Skeletal muscle satellite cell (primary cell): ENCODE data around the gene SPOPL.

Experiments
- H3K27me3 ChIP-seq: 2 replicates; pipeline ENCODE4 v1.7.0; 2013; ENCODE audit warnings: low read length; ENCODE audit not compliant: control insufficient read depth, insufficient read depth
- H3K36me3 ChIP-seq: 2 replicates; pipeline ENCODE4 v1.7.0; 2013; ENCODE audit warnings: mild to moderate bottlenecking, control low read depth, low read length; ENCODE audit not compliant: insufficient read depth
- H3K4me1 ChIP-seq: 2 replicates; pipeline ENCODE4 v1.7.0; 2013; ENCODE audit warnings: low read length; ENCODE audit not compliant: control insufficient read depth, insufficient read depth
- H3K4me2 ChIP-seq: 2 replicates; pipeline ENCODE4 v1.7.0; 2013; ENCODE audit warnings: mild to moderate bottlenecking, low read length
- H3K4me3 ChIP-seq: 2 replicates; pipeline ENCODE4 v1.7.0; 2013; ENCODE audit warnings: low read length
- H3K9ac ChIP-seq: 2 replicates; pipeline ENCODE4 v1.7.0; 2013; ENCODE audit warnings: mild to moderate bottlenecking, low read depth, low read length, moderate library complexity
- H3K9me3 ChIP-seq: replicated peaks from 2 replicates; pipeline ENCODE4 v1.7.0; 2013; ENCODE audit warnings: mild to moderate bottlenecking, control low read depth, low read length

The SPOPL gene

GRCh38 chr2:138495384-138495783 is 6.2 kb upstream of the SPOPL start:
- Histone ChIP-seq H3K9ac (no peak overlapping the region), H3K9me3 (no peaks in the 10 kb centered on the region)

DNA sequence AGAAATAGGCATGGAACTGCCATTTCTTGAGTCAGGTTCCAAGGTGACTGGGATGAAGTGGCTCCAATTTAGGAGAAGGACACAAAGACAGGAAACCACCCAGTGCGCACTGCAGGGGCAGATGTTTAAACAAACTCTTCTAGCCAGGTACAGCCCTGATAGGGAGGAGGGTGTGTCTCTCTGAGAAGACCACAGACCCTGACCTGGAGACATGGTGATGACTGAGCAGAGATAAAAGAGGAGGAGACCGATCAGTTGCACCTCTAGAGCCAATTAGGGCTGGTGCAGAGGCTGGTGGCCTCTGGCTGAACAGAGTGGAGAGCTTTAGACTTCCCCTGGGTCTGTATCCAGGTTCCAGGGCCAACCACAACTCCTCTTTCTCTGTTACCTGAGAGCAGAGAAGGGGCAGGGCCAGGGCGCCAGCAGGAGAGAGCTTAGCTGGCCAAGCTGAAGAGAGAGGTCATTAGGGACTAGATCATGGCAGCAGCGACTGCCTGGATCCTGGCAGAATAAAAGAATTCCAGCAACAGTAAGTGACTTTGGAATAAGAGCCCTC is 5.4 kb upstream of the SPOPL start:
- Histone ChIP-seq H3K9me3 (no peaks in the 10 kb centered on the region), H3K36me3 (no peaks in the 10 kb centered on the region), H3K9ac (no peak overlapping the region)

More at GRCh38 chr2:138495384-138495783, 6.2 kb upstream of the SPOPL start:
- Histone ChIP-seq H3K4me2 (no peak overlapping the region), H3K27me3 (no peaks in the 10 kb centered on the region), H3K4me3 (no peak overlapping the region), H3K36me3 (no peaks in the 10 kb centered on the region), H3K4me1 (peaks cover under 1% of the 10 kb centered on the region)

DNA sequence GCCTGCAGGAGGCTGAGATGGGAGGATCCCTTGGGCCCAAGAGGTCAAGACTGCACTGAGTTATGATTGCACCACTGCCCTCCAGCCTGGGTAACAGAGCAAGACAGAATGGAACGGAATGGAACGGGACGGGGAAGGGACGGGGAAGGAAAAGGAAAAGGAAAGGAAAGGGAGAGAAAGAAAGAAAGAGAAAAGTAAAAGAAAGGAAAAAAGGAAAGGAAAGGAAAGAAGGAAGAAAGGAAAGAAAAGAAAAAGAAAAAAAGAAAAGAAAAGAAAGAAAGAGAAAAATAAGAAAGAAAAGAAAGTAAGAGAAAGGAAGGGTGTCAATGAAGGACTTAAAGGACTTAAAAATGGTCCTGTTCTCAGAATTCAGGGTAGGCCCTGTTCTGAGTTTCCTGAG is 4.3 kb upstream of the SPOPL start:
- no peak overlapping the region for H3K9ac ChIP-seq
- no peaks in the 10 kb centered on the region for H3K9me3 ChIP-seq
- no peaks in the 10 kb centered on the region for H3K27me3 ChIP-seq
- peaks cover 4% of the 10 kb centered on the region for H3K4me1 ChIP-seq
- H3K36me3 ChIP-seq = no peaks in the 10 kb centered on the region
- no peak overlapping the region for H3K4me2 ChIP-seq
- H3K4me3 ChIP-seq = no peak overlapping the region

More for the DNA sequence above, 5.4 kb upstream of the SPOPL start:
- Histone ChIP-seq H3K4me1 (peaks cover 4% of the 10 kb centered on the region), H3K4me3 (no peak overlapping the region), H3K4me2 (no peak overlapping the region), H3K27me3 (no peaks in the 10 kb centered on the region)

DNA sequence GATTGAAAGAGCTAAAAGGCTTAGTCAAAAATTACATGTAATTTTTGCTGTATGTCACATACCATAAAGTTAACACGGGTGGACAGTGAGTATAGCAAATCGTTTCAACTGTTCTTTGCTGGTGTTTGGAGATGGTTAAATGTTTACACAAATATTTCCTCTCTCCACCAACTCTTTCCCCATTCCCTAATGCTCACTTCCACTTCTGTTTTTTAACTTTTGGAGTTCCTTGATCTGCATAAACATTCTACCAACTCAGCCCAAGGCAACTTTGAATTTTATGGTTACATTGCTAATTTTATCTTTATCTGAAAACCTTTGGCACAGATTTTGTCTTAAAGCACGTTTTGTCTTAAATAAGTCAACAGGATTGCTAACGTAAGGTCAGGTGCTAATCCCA is 1.9 kb upstream of the SPOPL start:
- H3K4me1 ChIP-seq = peaks cover 21% of the 10 kb centered on the region
- H3K27me3 ChIP-seq = no peaks in the 10 kb centered on the region
- no peaks in the 10 kb centered on the region for H3K36me3 ChIP-seq
- no peak overlapping the region for H3K4me2 ChIP-seq
- no peaks in the 10 kb centered on the region for H3K9me3 ChIP-seq
- H3K9ac ChIP-seq = no peak overlapping the region
- H3K4me3 ChIP-seq = no peak overlapping the region

GRCh38 chr2:138500592-138501424 is 762 bp upstream of the SPOPL start:
- H3K27me3 ChIP-seq = no peaks in the 10 kb centered on the region
- H3K36me3 ChIP-seq = no peaks in the 10 kb centered on the region
- peak overlapping the region; percentile 94 for H3K4me3 ChIP-seq
- H3K4me1 ChIP-seq = peaks cover 21% of the 10 kb centered on the region
- H3K9me3 ChIP-seq = no peaks in the 10 kb centered on the region
- H3K9ac ChIP-seq = peak overlapping the region; percentile 92
- peak overlapping the region; percentile 89 for H3K4me2 ChIP-seq

DNA sequence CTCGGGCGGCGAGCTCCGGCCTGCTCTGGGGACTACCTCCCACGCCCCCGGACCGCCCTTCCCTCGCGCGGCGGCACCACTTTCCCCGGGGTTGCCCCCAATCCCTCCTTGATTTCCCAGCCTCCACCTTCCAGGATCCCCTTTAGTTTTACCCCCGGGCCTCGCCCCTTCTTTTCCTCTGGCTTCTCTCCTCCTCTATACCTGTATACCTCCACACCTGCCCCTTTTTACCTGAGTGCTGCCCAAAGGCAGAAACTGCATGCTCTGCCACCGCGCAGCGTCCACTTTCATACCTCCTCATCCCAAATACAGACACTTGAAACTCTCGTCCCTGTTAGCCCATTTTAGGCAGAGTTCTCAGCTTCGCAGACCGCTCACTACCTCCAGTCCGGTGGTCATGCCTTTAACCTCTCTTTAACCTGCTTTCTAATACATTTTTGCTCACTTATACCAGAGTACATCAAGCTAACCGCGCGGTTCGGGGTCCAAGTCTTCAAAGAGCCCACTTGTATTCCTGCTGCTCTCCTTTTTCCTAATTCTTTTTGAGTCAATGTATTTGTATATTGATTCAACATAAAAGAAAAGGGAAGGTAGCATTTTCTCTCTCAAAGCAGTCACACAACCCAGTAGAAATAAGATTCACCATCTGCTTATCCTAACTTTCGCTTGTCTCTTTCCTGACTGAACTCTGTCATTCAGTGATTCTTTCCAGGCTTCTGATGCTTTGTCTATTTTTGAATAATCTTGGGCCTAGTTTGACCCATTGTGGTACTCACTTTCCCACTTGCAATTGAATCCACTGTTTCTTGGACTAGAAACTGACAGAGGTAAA is 901 bp downstream of the SPOPL start:
- H3K4me3 ChIP-seq = peak overlapping the region; percentile 94
- H3K9ac ChIP-seq = peak overlapping the region; percentile 83

GRCh38 chr2:138503087-138503442 is 1.5 kb downstream of the SPOPL start:
- Histone ChIP-seq H3K9ac (peak overlapping the region; percentile 83), H3K36me3 (no peaks in the 10 kb centered on the region), H3K27me3 (no peaks in the 10 kb centered on the region), H3K4me1 (peaks cover 21% of the 10 kb centered on the region), H3K4me3 (peak overlapping the region; percentile 94), H3K4me2 (peak overlapping the region; percentile 81), H3K9me3 (no peaks in the 10 kb centered on the region)

More for the DNA sequence above, 901 bp downstream of the SPOPL start:
- Histone ChIP-seq H3K4me1 (peaks cover 21% of the 10 kb centered on the region), H3K9me3 (no peaks in the 10 kb centered on the region), H3K36me3 (no peaks in the 10 kb centered on the region), H3K27me3 (no peaks in the 10 kb centered on the region), H3K4me2 (peak overlapping the region; percentile 81)

- Histone ChIP-seq H3K4me3 (peak overlapping the region; percentile 94), H3K27me3 (no peaks in the 10 kb centered on the region), H3K4me1 (peaks cover 21% of the 10 kb centered on the region), H3K9me3 (no peaks in the 10 kb centered on the region), H3K4me2 (peak overlapping the region; percentile 81), H3K9ac (peak overlapping the region; percentile 83), H3K36me3 (no peaks in the 10 kb centered on the region)
These were observed 2.1 kb downstream of the SPOPL start for GRCh38 chr2:138503652-138504051.

DNA sequence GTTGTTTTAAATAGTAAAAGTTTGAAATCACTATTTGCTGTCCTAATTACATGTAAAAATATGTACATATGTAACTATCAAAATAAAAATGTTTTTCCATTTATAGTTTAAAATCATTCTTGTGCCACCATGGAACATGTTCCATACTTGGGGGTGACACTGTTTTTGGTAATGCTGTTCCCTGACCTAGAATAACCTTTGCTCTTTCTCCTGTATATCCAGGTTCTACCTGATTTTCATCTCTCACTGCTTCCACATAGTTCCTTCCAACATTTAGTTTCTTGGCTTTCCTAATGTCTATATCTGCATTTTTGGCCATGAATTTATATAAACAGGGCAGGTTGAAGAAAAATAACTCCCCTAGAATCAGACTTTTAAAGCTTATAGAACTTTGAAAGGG is 2.5 kb downstream of the SPOPL start:
- no peaks in the 10 kb centered on the region for H3K9me3 ChIP-seq
- no peaks in the 10 kb centered on the region for H3K36me3 ChIP-seq
- H3K4me2 ChIP-seq = peak overlapping the region; percentile 81
- H3K4me3 ChIP-seq = peak overlapping the region; percentile 94
- peaks cover 21% of the 10 kb centered on the region for H3K4me1 ChIP-seq
- H3K27me3 ChIP-seq = no peaks in the 10 kb centered on the region
- no peak overlapping the region for H3K9ac ChIP-seq

DNA sequence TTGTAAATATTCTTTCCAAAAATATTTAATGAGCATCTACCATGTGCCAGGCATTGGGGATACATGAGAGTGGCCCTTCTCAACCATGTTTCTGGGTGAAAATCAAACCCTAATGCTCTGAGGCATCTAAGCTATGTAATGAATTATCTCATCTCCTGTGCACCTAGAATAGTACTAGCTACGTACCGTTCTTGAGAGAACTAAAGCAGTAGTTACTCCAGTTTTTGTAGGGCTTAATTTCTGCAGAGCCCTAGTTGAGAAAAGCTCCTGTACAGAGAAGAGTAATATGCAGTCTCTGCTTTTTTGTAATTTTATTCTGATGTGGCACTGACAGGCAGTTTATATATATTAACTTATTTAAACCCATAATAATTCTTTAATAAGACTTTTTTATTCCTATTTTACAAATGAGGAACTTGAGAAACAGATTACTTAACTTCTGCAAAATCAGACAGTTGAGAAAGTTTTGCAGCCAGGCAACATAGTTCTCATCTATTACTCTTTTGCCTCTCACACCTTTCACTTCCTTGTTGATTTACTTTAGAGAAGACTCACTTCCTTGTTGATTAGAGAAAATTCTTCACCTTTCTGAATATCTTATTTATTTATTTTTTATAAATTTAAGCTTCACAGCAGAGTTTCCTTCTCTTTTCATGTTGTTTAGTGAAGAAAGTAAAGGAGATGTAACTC is 3.1 kb downstream of the SPOPL start:
- Histone ChIP-seq H3K36me3 (no peaks in the 10 kb centered on the region), H3K4me1 (peaks cover 21% of the 10 kb centered on the region), H3K9me3 (no peaks in the 10 kb centered on the region), H3K9ac (no peak overlapping the region), H3K4me3 (no peak overlapping the region), H3K4me2 (peak overlapping the region; percentile 81), H3K27me3 (no peaks in the 10 kb centered on the region)

DNA sequence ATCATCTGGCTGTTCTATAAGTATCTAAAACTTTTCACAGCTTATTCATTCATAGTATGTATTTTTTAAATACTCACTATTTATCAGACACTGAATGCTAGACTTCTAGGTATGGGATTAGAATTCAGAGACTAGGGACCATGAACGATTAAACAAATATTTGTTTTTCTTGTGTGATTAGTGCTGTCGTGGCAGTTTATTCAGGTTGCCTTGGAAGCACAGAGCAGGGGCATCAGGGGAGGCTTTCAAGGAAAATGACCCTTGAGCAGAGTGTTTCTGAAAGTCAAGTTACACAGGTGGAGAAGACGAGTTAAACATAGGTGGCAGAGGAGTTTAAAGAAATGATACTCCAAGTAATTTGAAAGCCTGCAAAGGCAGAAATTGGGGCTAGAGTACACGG is 5.7 kb downstream of the SPOPL start:
- Histone ChIP-seq H3K4me3 (no peak overlapping the region), H3K4me1 (peaks cover 17% of the 10 kb centered on the region), H3K36me3 (no peaks in the 10 kb centered on the region), H3K27me3 (no peaks in the 10 kb centered on the region), H3K9me3 (no peaks in the 10 kb centered on the region), H3K9ac (no peak overlapping the region), H3K4me2 (no peak overlapping the region)
